Progenitor cell of endocrine pancreas (in vitro differentiated cells): ENCODE data around the gene LDLRAP1. TPM values are rescaled to one million over a fixed set of nuclear protein-coding genes. Genes with fewer than 3 reads are reported as not detected.
"Not testable (repeated sequence)": the region's sequence is repeated elsewhere in the genome, so short reads cannot be mapped to it uniquely, and the experiment has no call there.

Source experiments
- DNase-seq: peaks from one replicate; pipeline ENCODE4 v3.0.0; 2021; ENCODE audit warnings: low spot score; ENCODE audit not compliant: unreplicated experiment
- H3K27ac Mint-ChIP-seq: 2 replicates; pipeline ENCODE4 v1.8.0; 2021; ENCODE audit warnings: mild to moderate bottlenecking, moderate library complexity, mixed read lengths
- H3K27me3 Mint-ChIP-seq: 2 replicates; pipeline ENCODE4 v1.8.0; 2021; ENCODE audit warnings: mixed read lengths
- H3K36me3 Mint-ChIP-seq: 2 replicates; pipeline ENCODE4 v1.8.0; 2022; ENCODE audit warnings: mixed read lengths; ENCODE audit not compliant: insufficient read depth
- H3K4me1 Mint-ChIP-seq: 2 replicates; pipeline ENCODE4 v1.8.0; 2021; ENCODE audit warnings: low read depth, mixed read lengths
- H3K4me3 Mint-ChIP-seq: 2 replicates; pipeline ENCODE4 v1.8.0; 2021; ENCODE audit warnings: low read depth, mild to moderate bottlenecking, moderate library complexity, mixed read lengths
- H3K9me3 Mint-ChIP-seq: 2 replicates; pipeline ENCODE4 v1.8.0; 2021; ENCODE audit warnings: low read depth, mixed read lengths
- total RNA-seq: library from RNA; stranded (reverse); gene quantifications from 2 replicates; pipeline ENCODE4 v1.2.1, GENCODE V29; 2021
- TF ChIP-seq, protein P1 (sequence below): fragments of 200-600 bp; sonication (generic); IDR thresholded peaks from one replicate; pipeline ENCODE4 v1.5.0; 2021; ENCODE audit warnings: antibody characterized with exemption, mild to moderate bottlenecking; ENCODE audit not compliant: unreplicated experiment

LDLRAP1 gene
- total RNA-seq, 1 donor from 2014 or later = 12.7 TPM

- Mint-ChIP-seq H3K27ac (peak overlapping the region; percentile 73), H3K4me3 (no peak overlapping the region), H3K27me3 (no peaks in the 10 kb centered on the region), H3K9me3 (no peaks in the 10 kb centered on the region), H3K36me3 (peaks cover 10% of the 10 kb centered on the region), H3K4me1 (peaks cover 4% of the 10 kb centered on the region)
- DNase-seq = no peak
- TF ChIP-seq, protein P1, sequence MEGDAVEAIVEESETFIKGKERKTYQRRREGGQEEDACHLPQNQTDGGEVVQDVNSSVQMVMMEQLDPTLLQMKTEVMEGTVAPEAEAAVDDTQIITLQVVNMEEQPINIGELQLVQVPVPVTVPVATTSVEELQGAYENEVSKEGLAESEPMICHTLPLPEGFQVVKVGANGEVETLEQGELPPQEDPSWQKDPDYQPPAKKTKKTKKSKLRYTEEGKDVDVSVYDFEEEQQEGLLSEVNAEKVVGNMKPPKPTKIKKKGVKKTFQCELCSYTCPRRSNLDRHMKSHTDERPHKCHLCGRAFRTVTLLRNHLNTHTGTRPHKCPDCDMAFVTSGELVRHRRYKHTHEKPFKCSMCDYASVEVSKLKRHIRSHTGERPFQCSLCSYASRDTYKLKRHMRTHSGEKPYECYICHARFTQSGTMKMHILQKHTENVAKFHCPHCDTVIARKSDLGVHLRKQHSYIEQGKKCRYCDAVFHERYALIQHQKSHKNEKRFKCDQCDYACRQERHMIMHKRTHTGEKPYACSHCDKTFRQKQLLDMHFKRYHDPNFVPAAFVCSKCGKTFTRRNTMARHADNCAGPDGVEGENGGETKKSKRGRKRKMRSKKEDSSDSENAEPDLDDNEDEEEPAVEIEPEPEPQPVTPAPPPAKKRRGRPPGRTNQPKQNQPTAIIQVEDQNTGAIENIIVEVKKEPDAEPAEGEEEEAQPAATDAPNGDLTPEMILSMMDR = peak; percentile 62
Measured at GRCh38 chr1:25503551-25504426, 39.6 kb upstream of the LDLRAP1 start.

- Mint-ChIP-seq H3K27me3 (no peaks in the 10 kb centered on the region), H3K36me3 (peaks cover 9% of the 10 kb centered on the region), H3K9me3 (no peaks in the 10 kb centered on the region), H3K4me1 (peaks cover 4% of the 10 kb centered on the region), H3K4me3 (no peak overlapping the region), H3K27ac (no peak overlapping the region)
- TF ChIP-seq, protein P1 = no peak
- DNase-seq = no peak
Measured at GRCh38 chr1:25504706-25505595, 38.5 kb upstream of the LDLRAP1 start.

DNA sequence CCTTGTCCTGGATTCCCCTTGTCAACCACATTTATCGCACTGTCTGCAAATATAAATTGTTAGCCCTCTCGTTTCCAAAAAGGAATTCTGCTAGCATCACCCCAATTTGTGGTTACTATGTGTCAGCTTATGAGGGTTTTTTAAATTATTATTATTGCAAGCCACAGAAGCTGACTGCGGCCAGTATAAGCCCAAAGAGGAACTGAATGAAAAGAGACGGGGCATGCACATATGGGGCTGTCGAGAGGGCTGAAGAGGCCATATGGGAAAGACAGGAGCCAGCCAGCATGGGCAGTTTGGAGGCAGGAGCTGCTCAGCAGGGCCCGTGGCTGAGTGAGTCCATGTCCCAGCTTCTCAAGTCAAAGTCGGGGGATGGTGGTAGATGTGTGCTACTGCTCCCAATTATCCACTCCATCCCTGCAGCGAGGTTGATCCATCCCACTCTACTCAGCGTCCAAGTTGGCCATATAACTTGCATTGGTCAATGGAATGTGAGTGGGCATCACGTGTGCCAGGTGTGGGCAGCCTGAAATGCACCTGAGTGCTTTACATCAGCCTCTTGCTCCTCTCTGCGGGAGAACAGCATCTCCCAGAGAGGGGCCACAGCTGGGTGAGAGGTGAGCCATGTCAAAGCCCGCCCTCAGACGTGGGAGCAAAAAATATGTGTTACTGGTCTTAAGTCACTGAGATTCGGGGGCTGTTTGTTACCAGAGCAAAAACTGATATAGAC, 37.6 kb upstream of the LDLRAP1 start:
- H3K27ac Mint-ChIP-seq = peak overlapping the region; percentile 94
- peak overlapping the region; percentile 73 for H3K4me3 Mint-ChIP-seq

DNA sequence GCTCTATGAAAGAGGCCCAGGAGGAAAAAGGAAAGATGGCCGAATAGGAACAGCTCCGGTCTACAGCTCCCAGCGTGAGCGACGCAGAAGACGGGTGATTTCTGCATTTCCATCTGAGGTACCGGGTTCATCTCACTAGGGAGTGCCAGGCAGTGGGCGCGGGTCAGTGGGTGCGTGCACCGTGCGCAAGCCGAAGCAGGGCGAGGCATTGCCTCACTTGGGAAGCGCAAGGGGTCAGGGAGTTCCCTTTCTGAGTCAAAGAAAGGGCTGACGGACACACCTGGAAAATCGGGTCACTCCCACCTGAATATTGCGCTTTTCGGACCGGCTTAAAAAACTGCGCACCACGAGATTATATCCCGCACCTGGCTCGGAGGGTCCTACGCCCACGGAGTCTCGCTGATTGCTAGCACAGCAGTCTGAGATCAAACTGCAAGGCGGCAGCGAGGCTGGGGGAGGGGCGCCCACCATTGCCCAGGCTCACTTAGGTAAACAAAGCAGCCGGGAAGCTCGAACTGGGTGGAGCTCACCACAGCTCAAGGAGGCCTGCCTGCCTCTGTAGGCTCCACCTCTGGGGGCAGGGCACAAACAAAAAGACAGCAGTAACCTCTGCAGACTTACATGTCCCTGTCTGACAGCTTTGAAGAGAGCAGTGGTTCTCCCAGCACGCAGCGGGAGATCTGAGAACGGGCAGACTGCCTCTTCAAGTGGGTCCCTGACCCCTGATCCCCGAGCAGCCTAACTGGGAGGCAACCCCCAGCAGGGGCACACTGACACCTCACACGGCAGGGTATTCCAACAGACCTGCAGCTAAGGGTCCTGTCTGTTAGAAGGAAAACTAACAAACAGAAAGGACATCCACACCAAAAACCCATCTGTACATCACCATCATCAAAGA, 36.6 kb upstream of the LDLRAP1 start:
- not testable (repeated sequence) for H3K4me1 Mint-ChIP-seq, H3K9me3 Mint-ChIP-seq, H3K36me3 Mint-ChIP-seq, DNase-seq, H3K27me3 Mint-ChIP-seq
- H3K4me3 Mint-ChIP-seq = peak overlapping the region; percentile 73
- peak overlapping the region; percentile 94 for H3K27ac Mint-ChIP-seq

More for the DNA sequence above, 37.6 kb upstream of the LDLRAP1 start:
- no peak for DNase-seq
- Mint-ChIP-seq H3K27me3 (no peaks in the 10 kb centered on the region), H3K9me3 (no peaks in the 10 kb centered on the region), H3K4me1 (peaks cover 4% of the 10 kb centered on the region), H3K36me3 (peaks cover 7% of the 10 kb centered on the region)
- TF ChIP-seq, protein P1 = no peak

- H3K27ac Mint-ChIP-seq = no peak overlapping the region
- no peaks in the 10 kb centered on the region for H3K4me1 Mint-ChIP-seq
- TF ChIP-seq, protein P1 = no peak
Measured at GRCh38 chr1:25513666-25514065, 29.7 kb upstream of the LDLRAP1 start.

More at GRCh38 chr1:25513666-25514065, 29.7 kb upstream of the LDLRAP1 start:
- Mint-ChIP-seq H3K36me3 (no peaks in the 10 kb centered on the region), H3K4me3 (no peak overlapping the region), H3K27me3 (no peaks in the 10 kb centered on the region), H3K9me3 (no peaks in the 10 kb centered on the region)
- no peak for DNase-seq
